Pulmonary artery endothelial cell (primary cell): ENCODE measurements around the gene FCHSD2. TPM values are rescaled to one million over a fixed set of nuclear protein-coding genes. Genes with fewer than 3 reads are reported as not detected.
"Not testable (repeated sequence)": the region's sequence is repeated elsewhere in the genome, so short reads cannot be mapped to it uniquely, and the experiment has no call there.

Source experiments
- DNase-seq: peaks from one replicate; pipeline ENCODE4 v3.0.0-alpha.2; 2011; ENCODE audit warnings: low read depth, low spot score
- total RNA-seq: library from RNA; depleted of rRNA; stranded (reverse); fragments of >200 nt; gene quantifications from 2 replicates; pipeline ENCODE4 v1.2.3, GENCODE V29; 2014

FCHSD2 gene
- total RNA-seq, 1 donor from 2014 or later: 14.9 TPM

DNA sequence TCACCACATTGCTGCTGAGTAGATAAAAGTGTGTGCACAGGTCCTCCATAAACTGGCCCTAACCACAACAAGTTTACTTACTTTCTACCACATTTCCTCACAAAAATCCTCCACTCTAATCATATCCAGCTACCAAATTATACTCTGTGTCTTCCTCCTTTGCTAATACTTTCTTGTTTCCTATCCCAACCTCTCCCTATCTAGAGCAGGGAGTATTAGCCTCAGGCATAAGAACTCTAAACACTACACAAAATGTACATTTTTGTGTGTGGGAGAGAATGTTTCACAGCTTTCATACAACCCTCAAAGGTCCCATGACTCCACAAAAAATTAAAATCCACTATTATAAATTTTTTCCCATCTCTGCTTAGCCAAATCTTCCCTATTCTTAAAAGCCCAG, 255.5 kb downstream of the FCHSD2 start:
- DNase-seq: no peak

DNA sequence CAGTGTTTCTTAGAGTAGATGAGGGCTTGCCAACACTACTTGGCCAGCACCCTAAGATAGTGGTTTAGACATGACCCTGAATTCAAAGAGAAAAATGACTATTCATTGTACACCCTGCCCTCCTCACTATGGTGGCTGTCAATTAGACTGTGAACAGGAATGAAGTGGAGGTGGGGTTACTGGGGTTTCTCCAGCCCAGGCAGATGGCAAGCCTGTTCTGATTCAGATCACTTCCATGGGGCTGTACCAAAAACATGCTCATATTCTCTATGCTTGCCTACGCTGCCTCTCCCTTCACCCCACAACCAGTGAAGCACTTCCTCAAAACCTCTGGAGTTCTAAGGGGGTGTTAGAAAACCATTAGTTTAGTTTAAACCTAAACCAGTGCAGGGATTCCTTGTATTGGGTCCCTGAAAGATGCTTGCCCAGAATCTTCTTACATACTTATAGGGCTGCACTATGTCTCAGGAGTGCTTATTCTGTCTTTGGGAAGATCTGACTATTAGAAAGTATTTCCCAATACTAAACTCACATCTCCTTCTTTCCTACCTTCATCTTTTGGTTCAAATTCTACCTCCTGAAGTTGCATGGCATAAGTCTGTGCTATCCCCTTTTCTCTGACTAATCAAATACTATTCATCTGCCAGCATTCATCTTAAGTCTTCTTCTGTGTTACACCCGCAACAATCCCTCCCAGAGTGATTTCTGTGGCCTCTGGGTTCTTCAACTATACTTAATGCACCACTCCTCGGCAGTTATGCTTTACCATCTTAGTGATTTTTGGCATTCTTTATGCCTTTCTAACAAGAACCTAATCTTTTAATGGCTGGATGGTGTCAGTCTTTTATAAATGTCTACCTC, 256.1 kb downstream of the FCHSD2 start:
- no peak for DNase-seq

DNA sequence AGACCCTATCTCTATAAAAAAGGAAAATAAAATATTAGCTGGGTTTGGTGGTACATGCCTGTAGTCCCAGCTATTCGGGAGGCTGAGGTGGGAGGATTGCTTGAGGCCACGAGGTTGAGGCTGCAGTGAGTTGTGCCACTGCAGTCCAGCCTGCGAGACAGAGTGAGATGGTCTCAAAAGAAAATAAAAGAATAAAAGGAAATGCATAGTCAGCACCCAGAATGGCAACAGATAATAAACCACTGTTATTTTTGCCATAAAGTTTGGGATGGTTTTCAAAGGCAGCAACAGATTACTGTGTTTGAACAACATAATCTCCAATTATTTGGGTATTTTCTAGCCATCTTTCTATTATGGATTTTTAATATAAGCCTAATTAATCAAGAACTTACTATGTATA, 266.0 kb downstream of the FCHSD2 start:
- DNase-seq: no peak

DNA sequence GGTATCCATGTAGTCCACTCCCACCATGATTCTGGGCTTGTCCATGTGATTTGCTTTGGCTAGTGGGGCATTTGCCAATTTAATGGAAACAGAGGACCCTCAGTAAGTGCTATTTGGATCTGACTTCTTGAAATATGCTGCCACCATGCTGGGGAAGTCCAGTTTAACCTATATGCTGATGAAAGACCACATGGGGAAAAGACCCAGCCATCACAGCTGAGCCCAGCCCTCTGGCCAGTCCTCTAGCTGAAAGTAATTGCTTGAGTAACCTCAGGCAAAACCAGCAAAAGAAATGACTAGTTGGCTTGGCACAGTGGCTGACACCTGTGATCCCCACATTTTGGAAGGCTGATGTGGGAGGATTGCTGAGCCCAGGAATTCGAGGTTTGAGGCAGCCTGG, 266.4 kb downstream of the FCHSD2 start:
- no peak for DNase-seq

DNA sequence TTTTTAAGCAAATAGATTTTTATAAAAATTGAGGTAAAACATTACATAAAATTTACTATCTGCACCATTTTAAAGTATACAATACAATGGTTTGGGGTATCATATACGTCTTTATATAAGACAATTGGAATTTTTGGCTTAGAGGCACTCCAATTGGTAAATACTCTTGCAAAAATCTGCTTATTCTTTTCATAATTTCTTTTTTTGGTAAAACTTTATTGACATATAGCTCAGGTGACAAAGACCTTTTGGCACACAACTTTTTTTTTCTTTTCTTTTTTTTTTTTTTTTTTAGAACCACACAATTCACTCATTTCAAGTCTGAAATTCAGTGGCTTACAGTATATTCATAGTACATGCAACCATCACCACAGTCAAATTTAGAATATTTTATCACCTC, 270.1 kb downstream of the FCHSD2 start:
- no peak for DNase-seq

DNA sequence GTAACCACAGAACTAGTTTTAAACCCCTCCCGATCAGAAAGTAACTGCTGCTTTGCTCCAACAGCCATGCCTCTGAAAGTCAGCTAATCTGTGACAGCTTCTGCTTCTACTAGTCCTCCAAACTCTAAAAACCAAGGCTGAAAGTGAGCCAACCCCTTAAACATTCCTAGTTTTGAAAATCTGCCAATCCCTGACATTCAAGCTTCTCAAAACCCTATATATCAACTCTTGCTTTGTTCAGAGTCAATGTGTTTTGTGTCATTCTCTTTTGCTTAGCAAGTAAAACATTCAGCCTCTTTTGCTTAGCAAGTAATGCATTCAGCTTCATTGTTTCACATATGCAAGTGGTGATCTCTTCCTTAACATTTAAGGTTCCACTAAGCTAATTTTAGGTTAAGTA, 271.0 kb downstream of the FCHSD2 start:
- DNase-seq: no peak

DNA sequence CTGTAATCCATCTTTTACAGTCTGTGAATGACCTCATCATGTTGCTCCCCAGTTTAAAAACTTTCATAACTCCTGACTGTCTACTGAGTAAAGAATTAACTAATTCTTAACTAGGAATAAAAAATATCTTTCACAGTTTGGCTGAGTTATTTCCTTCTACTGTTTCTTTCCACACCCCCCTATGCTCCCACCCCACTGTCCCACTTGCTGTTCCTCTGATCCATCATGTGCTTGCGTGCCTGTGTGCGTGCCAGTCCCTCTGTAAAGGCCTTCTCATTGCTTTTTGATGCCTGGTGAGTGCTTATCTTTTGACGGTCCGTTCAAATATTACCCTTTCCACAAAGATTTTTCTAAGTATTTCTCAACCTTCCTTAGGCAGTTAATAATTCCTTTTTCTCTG, 272.3 kb downstream of the FCHSD2 start:
- DNase-seq: no peak

DNA sequence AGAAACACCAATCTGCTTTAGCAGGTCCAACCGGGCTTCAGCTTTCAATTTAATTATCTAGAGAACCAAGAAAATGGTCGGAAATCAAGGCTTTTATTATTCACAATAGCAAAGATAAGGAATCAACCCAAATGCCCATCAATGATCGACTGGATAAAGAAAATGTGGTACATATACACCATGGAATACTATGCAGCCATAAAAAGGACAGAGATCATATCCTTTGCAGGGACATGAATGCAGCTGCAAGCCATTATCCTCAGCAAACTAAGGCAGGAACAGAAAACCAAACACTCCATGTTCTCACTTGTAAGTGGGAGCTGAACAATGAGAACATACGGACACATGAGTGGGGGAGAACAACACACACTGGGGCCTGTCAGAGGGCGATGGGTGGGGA, 274.1 kb downstream of the FCHSD2 start:
- DNase-seq: no peak

DNA sequence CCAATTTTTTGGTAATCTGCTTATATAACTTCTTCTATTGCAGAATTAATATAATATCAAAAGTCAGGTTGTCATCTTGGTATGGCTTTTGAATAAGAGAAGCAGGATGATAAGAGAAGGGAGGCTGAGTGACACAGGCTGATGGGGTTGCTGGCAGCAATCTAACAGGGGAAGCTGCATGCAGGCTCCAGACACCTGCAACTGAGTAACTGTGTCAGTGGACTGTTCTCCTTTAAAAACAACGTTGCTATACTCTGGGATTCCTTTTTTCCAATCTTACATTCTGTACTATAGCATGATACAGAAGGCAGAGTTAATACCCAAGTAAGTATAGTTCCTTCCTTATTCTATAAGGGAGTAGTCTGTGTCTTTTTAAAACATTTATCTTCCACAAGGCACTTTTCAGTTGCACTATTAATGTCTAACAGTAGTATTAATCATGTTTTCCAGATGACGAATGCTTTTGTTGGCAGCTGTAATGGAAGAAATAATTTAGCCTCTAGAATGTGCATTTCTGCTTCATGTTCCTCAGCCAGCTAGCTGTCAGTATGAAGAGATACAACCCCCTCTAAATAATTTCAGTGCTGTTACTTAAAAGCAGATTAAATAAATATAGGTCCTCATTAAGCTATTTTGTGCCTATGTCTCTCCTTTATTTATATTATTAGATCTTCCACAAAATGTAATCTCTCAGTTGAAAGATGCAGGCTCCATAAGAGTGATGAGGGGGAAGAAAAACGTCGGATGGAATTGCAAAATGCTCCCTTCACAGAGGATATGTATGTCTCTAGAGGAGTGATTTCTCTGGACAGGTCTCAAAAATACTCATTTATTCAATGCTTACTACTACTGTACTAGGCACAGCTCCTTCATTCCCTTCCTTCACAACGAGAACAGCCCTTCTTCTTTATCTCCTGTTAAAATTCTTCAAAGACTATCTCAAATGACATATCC, 277.1 kb downstream of the FCHSD2 start:
- peak; percentile 46 for DNase-seq

DNA sequence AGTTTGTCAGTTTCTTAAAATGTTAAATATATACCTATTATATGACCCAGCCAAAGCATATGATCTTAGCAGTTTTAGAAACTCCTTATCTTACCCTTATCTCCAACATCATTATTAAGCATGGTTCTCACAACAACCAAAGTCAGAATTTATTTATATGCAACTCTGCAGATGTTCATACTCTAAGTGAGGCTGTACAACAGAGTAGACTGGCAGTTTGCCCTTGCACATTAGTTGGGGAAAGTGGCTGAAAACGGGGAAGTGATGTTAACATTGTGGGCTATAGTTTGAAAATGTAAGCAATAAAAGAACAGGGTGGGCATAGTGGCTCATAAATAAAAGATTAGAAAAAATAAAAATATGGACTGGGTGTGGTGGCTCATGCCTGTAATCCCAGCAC, 278.2 kb downstream of the FCHSD2 start:
- no peak for DNase-seq

DNA sequence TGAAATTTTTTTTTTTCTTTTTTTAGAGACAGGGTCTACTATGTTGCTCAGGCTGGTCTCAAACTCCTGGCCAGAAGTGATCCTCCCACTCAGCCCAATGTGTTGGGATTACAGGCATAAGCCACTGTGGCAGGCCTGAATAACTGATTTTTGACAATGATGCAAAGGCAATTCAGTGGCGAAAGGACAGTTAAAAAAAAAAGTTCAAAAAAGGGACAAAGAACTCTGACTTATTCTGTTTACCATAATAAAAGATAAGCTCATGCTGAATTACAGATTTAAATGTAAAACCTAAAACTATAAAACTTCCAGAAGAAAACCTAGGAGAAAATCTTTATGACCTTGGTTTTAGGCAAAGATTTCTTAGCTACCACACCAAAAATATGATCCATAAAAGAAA, 279.0 kb downstream of the FCHSD2 start:
- no peak for DNase-seq

DNA sequence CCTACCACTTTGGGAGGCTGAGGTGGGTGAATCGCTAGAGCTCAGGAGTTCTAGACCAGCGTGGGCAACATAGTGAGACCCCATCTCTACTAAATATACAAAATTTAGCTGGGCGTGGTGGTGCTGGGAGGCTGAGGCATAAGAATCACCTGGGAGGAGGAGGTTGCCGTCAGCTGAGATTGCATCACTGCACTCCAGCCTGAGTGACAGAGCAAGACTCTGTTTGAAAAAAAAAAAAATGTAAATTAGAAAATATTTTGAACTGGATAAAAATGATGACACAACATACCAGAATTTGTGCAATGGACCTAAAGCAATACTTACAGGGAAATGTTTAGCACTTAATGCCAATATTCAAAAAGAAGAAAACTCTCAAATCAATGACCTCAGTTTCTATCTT, 281.5 kb downstream of the FCHSD2 start:
- DNase-seq: no peak

DNA sequence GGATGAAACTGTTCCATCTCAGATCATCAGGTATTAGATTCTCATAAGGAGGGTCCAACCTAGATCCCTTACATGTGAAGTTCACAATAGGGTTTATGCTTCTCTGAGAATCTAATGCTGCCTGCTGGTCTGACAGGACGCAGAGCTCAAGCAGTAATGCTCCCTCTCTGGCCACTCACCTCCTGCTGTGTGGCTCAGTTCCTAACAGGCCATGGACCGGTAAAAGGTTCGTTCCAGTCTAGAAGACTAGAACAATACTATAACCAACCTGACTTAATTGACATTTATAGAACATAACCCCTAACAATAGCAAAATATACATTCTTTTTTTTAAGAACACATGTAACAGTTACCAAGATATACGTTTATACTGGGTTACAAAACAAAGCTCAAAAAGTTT, 282.1 kb downstream of the FCHSD2 start:
- no peak for DNase-seq

DNA sequence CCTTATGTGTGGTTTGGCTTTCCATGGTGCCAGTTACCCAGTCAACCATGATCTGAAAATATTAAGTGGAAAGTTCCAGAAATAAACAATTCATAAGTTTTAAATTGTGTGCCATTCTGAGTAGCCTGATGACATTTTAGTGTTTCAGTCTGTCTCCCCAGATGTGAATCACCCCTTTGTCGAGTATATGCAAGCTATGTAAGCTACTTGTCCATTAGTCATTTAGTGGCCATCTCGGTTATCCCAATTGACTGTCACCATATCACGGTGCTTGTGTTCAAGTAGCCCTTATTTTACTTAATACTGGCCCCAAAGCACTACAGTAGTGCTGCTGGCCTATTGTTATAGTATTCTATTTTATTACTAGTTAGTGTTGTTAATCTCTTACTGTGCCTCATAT, 283.0 kb downstream of the FCHSD2 start:
- no peak for DNase-seq

DNA sequence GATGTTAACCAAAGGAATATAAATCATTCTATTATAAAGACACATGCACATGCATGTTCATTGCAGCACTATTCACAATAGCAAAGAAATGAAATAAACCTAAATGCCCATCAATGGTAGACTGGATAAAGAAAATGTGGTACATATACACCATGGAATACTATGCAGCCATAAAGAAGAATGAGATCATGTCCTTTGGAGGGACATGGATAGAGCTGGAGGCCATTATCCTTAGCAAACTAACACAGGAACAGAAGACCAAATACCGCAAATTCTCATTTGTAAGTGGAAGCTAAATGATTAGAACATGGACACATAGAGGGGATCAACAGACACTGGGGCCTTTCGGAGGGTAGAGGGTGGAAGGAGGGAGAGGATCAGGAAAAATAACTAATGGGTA, 283.9 kb downstream of the FCHSD2 start:
- not testable (repeated sequence) for DNase-seq

DNA sequence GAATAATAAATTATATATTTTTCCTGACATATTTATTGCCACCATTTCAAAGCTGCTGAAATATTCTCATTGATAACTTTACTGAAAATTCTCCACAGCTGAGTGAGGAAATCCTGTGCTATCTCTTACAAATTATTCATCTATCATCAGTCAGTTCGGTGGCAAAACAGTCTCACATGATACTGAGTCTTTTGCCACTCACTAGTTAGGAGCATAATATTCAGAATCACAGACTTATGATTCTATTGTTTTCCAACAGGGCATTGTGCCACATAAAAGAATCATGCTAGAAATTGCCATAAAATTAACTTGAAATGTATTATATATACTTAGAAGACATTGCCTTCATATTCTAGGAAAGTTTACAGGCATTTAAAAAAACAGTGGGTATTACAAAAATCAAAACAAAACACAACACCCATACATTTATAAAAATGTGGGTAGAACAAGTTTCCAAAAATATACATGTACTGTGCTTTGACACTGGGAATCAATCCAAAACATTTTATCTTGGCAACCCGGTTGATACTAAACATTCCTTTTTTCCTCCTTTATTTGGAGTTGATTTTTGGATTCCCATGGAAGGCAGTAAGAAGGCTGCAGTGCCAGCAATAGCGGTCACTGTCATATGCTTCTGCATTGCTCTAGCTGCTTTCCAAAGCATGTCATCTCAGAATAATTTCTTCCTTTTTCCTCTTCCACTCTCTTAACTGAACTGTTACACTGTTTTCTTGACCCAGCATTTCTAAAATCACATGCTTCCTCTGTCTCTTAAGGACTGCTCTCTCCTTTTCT, 285.4 kb downstream of the FCHSD2 start:
- peak; percentile 71 for DNase-seq

DNA sequence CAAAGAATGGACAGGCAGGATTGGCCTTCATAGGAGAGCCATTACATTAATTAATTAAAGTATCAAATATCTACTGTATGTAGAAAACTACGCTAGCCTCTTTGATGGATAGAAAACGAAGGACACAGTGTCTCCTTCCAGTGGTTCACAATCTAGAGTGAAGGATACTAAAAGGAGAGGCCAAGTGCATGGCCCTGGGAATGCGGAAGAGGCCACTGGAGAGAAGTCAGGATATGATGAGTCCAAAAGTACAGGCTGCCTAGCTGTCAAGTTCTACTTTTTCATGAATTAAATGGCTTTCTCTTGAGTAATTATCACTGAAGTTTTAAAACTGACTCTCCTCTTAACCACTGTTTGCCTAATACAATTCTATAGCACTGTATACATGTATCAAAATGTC, 286.1 kb downstream of the FCHSD2 start:
- DNase-seq: no peak

DNA sequence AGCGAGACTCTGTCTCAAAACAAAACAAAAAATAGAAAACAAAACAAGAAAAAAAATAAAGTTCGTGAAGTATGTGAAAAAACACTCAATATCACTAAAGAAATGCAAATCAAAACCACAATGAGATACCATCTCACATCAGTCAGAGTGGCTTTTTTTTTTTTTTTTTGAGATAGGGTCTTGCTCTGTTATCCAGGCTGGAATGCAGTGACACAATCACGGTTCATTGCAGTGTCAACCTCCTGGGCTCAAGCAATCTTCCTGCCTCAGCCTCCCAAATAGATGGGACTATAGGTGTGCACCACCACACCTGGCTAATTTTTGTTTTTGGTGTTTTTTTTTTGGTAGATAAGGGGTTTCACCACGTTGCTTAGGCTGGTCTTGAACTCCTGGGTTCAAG, 290.4 kb downstream of the FCHSD2 start:
- no peak for DNase-seq

DNA sequence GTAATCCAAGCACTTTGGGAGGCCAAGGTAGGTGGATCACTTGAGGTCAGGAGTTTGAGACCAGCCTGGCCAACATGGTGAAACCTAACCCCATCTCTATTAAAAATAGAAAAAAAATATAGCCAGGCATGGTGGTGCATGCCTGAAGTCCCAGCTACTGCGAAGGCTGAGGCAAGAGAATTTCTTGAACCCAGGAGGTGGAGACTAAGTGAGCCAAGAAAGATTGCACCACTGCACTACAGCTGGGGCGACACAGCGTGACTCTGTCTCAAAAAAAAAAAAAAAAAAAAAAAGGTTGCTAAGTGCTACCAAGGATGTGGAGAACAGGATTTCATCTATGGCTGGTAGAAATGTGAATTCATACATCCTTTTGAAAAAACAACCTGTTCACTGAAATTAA, 291.3 kb downstream of the FCHSD2 start:
- no peak for DNase-seq

DNA sequence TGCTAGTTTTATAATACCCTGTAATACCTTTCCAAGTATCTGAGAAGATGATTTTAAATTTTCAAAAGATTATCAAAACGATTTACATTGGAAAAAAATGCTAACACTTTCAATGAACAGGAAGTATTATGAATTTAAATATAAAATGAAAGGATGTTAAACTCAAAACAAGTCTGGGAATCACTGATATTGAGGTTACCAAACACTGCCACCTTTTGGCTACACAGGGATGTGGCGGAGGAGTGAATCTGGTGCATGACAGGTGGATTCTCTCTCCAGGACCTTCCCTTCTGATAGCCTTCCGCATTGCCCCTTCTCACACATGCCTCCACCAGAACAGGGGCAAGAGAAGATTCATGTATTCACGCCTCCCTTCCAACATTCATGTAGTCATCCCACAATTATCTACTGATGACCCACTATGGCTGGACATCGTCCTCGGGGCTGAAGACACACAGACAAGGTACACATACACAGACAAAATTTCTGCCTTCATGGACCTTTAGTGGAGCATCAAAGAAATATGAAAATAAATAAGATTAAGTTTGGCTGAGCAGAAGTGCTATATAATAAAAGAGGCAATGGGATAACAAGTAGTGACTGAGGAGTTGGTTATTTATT, 293.2 kb downstream of the FCHSD2 start:
- DNase-seq: no peak

DNA sequence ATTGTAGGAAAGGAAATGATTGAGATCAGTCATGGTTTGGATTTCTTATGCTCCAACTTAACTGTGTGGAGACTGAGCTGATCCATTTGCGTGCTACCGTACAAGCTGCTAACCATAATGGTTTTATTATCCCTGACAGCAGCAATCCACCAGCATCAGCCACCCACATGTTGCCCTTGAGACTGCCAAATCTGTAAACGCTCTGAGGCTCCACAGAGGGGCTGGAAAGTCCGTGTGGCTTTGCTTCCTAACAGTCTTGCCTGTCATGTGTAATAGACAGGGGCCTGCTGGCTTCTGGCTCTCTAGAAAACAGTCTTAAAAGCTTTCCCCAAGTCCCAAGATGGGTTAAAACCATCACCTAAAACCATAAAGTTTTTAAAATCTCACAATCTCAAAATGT, 297.8 kb downstream of the FCHSD2 start:
- no peak for DNase-seq
